Neural progenitor cell (in vitro differentiated cells): ENCODE data around the gene SEBOX.

ENCODE experiments used
- CTCF ChIP-seq: fragments of 200-600 bp; sonication (generic); IDR thresholded peaks from 2 replicates; pipeline ENCODE4 v1.5.1; 2017; ENCODE audit warnings: antibody characterized with exemption, mild to moderate bottlenecking
- EZH2 ChIP-seq: fragments of 200-600 bp; sonication (generic); IDR thresholded peaks from 2 replicates; pipeline ENCODE4 v1.6.1; 2017; ENCODE audit warnings: antibody characterized with exemption, mild to moderate bottlenecking, moderate library complexity

GRCh38 chr17:28313841-28314240 lies 51.2 kb downstream of the SEBOX start:
- TF ChIP-seq CTCF (no peak), EZH2 (no peak)
